ENCODE results near the gene CTPS1.

GRCh38 chr1:40969445-40969844 lies 10.1 kb upstream of the CTPS1 start:
- TF ChIP-seq CTCF (IDR thresholded peaks at IDR 0.05; ENCODE audit: poor library complexity) (no peak), EZH2 (IDR thresholded peaks at IDR 0.05; ENCODE audit: borderline replicate concordance) (no peak), EZH2phosphoT487 (IDR thresholded peaks at IDR 0.05; ENCODE audit: low read depth, severe bottlenecking, unreplicated experiment) (no peak)

All from hepatocyte (in vitro differentiated cells).